NCI-H2107 treated with DMSO at 0.1 percent for 48 hours (cell line): Measurements from ENCODE around the gene SLC16A2.
"Not testable (repeated sequence)": the region's sequence is repeated elsewhere in the genome, so short reads cannot be mapped to it uniquely, and the experiment has no call there.

Experiments used
- DNase-seq: peaks from one replicate; lab custom pipeline; 2025; ENCODE audit not compliant: unreplicated experiment; lab: John Stamatoyannopoulos, UW

SLC16A2 gene

GRCh38 chrX:74445099-74445498 is 23.8 kb downstream of the SLC16A2 start:
- DNase-seq = no peak

- DNase-seq = no peak
Observed at GRCh38 chrX:74446876-74447275, 25.6 kb downstream of the SLC16A2 start.

GRCh38 chrX:74448669-74449068 is 27.4 kb downstream of the SLC16A2 start:
- no peak for DNase-seq

GRCh38 chrX:74449322-74449936 is 28.1 kb downstream of the SLC16A2 start:
- DNase-seq = no peak

- DNase-seq = no peak
Observed at GRCh38 chrX:74449937-74450330, 28.6 kb downstream of the SLC16A2 start.

- no peak for DNase-seq
Observed at GRCh38 chrX:74450803-74451449, 29.6 kb downstream of the SLC16A2 start.

- no peak for DNase-seq
Observed at GRCh38 chrX:74451450-74452198, 30.3 kb downstream of the SLC16A2 start.

GRCh38 chrX:74452199-74452481 is 30.8 kb downstream of the SLC16A2 start:
- DNase-seq = no peak

GRCh38 chrX:74453178-74453577 is 31.9 kb downstream of the SLC16A2 start:
- no peak for DNase-seq

GRCh38 chrX:74454233-74454632 is 32.9 kb downstream of the SLC16A2 start:
- not testable (repeated sequence) for DNase-seq

GRCh38 chrX:74458736-74459135 is 37.4 kb downstream of the SLC16A2 start:
- DNase-seq = no peak

- DNase-seq = no peak
Observed at GRCh38 chrX:74461384-74461783, 40.1 kb downstream of the SLC16A2 start.

GRCh38 chrX:74464722-74465121 is 43.4 kb downstream of the SLC16A2 start:
- no peak for DNase-seq

- no peak for DNase-seq
Observed at GRCh38 chrX:74465424-74465823, 44.1 kb downstream of the SLC16A2 start.

GRCh38 chrX:74467656-74468055 is 46.4 kb downstream of the SLC16A2 start:
- no peak for DNase-seq

GRCh38 chrX:74473116-74473515 is 51.8 kb downstream of the SLC16A2 start:
- not testable (repeated sequence) for DNase-seq

- DNase-seq = no peak
Observed at GRCh38 chrX:74490247-74490646, 69.0 kb downstream of the SLC16A2 start.

- DNase-seq = no peak
Observed at GRCh38 chrX:74492720-74493201, 71.5 kb downstream of the SLC16A2 start.

GRCh38 chrX:74493806-74494205 is 72.5 kb downstream of the SLC16A2 start:
- DNase-seq = no peak

GRCh38 chrX:74498924-74499323 is 77.6 kb downstream of the SLC16A2 start:
- DNase-seq = no peak

GRCh38 chrX:74500067-74500466 is 78.8 kb downstream of the SLC16A2 start:
- DNase-seq = no peak

GRCh38 chrX:74500555-74500954 is 79.3 kb downstream of the SLC16A2 start:
- DNase-seq = no peak
